WI38 (cell line): ENCODE measurements around the gene DBNDD1.
A peak's percentile ranks its signal among the peaks of the same experiment; 100 is the strongest.

Experiments
- H3K4me3 ChIP-seq: 2 replicates; pipeline ENCODE4 v1.5.1; 2011; ENCODE audit warnings: low read depth, mild to moderate bottlenecking, control low read depth, low read length
- TF ChIP-seq, protein P1 (sequence below): IDR thresholded peaks from 2 replicates; pipeline ENCODE4 v1.5.1; 2012; ENCODE audit warnings: low read depth, mild to moderate bottlenecking, control low read depth, low read length

DBNDD1 gene

DNA sequence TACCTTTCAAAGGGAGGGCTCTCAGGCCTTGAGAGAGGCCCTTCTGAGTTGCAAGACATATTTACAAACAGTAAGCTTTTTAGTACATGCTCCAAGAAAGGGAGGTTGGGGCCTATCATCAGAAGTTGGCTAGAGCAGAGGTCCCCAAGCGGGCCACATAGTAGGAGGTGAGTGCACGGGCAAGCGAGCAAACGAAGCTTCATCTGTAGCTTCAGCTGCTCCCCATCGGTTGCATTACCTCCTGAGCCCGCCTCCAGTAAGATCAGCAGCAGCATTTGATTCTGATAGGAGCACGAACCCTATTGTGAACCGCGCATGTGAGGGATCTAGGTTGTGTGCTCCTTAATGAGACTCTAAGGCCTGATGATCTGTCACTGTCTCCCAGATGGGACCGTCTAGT lies 31.7 kb upstream of the DBNDD1 start:
- H3K4me3 ChIP-seq, result no peak overlapping the region
- TF ChIP-seq, protein P1, sequence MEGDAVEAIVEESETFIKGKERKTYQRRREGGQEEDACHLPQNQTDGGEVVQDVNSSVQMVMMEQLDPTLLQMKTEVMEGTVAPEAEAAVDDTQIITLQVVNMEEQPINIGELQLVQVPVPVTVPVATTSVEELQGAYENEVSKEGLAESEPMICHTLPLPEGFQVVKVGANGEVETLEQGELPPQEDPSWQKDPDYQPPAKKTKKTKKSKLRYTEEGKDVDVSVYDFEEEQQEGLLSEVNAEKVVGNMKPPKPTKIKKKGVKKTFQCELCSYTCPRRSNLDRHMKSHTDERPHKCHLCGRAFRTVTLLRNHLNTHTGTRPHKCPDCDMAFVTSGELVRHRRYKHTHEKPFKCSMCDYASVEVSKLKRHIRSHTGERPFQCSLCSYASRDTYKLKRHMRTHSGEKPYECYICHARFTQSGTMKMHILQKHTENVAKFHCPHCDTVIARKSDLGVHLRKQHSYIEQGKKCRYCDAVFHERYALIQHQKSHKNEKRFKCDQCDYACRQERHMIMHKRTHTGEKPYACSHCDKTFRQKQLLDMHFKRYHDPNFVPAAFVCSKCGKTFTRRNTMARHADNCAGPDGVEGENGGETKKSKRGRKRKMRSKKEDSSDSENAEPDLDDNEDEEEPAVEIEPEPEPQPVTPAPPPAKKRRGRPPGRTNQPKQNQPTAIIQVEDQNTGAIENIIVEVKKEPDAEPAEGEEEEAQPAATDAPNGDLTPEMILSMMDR, result no peak

DNA sequence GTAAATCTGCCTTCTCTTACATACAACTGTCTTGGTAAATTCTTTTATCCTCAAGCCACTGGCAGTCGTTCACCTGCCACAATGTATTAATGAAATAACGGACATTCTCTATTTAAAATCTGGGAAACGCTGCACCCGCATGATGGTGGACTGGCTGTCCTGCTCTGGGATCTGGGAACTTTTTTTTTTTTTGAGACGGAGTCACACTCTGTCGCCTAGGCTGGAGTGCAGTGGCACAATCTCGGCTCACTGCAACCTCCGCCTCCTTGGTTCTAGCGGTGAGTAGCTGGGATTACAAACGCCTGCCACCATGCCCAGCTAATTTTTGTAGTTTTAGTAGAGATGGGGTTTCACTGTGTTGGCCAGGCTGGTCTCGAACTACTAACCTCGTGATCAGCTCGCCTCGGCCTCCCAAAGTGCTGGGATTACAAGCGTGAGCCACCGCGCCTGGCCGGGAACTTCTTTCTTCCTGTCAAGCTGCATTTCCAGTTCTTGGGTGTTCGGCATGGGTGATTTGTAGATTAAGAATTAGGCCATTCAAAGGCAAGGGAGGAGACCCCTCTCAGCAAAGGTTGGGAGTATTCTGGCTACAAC lies 29.6 kb upstream of the DBNDD1 start:
- H3K4me3 ChIP-seq, result no peak overlapping the region
- TF ChIP-seq, protein P1, result no peak

DNA sequence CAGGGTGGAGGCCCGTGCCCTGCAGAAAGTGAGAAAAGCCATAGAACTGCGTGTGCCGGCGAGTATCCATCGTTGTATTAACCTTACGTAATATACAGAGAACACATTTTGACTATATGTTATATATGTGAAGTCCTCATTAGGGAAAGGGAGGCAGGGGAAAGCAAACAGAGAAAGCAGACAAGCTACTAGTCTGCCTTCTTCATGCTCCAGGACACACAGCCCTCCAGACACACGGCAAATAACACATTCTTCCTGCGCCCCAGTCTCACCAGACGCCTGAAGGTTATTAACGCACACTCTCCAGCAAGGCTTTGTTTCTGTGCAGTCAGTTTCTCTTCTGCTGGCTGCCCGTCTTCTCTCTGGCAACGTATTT lies 29.1 kb upstream of the DBNDD1 start:
- no peak overlapping the region for H3K4me3 ChIP-seq
- TF ChIP-seq, protein P1, result no peak

DNA sequence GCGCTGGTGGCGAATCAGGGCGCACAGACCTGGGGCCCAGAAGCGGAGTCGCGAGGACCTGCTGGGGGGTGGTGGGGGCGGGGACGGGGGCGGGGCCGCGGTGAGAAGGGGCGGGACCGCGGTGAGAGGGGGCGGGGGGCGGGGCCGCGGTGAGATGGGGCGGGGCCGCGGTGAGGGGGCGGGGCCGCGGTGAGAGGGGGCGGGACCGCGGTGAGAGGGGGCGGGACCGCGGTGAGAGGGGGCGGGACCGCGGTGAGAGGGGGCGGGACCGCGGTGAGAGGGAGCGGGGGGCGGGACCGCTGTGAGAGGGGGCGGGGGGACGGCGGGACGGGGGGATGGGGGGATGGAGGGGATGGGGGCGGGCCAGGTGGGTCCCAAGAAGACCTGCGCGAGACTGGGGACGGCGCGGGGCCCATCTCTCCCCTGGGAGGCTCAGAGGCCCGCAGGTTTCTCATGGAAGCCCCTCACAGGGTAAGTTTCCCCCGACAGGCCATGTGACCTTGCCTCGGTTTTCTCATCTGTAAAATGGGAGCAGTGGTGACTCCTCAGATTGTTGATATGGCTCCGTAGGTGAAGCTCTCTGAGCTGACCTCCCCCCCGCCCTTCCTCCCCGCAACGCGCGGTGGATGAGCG lies 28.6 kb upstream of the DBNDD1 start:
- peak overlapping the region; percentile 29; the same call in 1 of the 2 replicates for H3K4me3 ChIP-seq
- TF ChIP-seq, protein P1, result no peak

DNA sequence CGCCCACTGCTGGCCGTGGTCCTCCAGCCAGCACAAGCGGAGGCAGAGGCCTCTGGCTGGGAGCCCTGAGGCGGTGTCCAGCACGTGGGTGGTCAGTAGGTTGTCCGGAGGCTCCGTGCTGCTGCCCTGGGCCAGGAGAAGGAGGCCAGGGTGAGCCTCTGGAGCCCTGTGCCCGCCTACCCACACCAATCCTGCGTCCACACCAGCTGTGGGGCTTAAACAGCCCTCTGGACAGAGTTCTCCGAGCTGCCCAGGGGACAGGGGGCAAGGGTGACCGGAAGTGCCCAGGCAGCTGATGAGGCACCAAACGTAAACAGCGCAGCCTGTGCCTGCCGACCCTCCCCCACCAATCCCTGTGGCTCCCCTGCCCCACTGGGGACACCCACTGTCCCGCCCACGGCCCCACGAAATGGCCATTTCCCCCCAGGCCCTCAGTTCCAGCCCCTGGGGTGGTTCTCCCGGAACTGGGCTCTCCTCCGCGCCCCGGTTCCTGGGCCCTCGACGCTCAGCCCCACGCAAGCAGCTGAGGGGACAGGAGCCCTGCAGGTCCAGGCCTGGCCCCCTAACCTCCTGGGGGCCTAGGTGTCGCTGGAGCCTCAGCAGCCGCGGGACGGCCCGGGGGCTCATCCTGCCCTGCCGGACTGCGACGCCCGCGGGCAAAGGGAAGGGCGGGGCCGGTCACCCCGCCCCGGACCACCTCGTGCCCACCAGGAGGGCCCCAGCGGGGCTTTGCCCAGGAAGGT lies 27.9 kb upstream of the DBNDD1 start:
- peak overlapping the region; percentile 29 for H3K4me3 ChIP-seq
- TF ChIP-seq, protein P1, result no peak

DNA sequence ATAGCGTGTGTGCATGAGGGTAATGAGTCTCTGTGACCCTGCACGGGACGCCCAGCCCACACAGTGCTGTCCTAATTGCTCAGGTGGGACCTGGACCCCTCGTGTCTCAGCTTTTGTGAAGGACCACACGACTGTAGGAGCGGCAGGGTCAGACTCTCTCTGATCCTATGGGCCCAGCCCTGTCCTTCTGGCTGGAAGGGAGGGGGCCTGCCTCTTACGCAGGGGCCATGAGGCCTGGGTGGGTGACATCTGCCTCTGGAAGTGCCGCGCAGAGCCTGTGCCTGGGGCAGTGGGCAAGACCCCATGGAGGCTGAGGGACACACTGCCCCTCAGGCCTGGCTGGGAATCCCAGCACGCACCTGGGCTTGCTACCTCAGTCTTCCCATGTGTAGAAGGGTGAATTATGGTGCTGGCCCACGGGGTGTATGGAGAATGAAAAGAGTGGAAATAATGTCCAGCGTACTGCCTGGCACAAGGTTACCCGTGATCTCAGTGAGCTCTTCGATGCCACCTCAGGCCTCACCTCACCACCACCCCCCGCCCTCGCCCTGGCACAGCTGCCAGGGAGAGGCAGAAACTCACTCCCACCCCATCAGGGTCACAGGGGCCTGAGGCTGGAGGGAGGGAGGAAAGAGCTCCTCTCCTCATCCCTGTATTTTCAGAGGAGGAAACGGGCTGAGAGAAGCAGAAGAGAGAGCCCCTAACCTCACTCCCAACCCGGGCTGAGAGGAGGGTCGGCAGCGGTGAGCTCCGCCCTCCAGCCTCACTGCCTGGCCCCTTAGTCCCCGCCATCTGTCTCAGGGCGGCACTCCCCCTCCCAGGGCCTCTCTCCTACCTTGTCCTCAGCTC lies 27.1 kb upstream of the DBNDD1 start:
- no peak overlapping the region for H3K4me3 ChIP-seq
- TF ChIP-seq, protein P1, result no peak
